ENCODE measurements around the gene SRRM3. TPM values are rescaled to one million over a fixed set of nuclear protein-coding genes. Genes with fewer than 3 reads are reported as not detected.
A peak's percentile ranks its signal among the peaks of the same experiment; 100 is the strongest.

Gene SRRM3
- total and polyA plus RNA-seq, 9 of the 15 experiments (the other 6 are each of a cell fraction or from before 2014, with no cell fraction given): 0.04 to 0.91 (median 0.46) TPM; not detected in 2

- no peak for TF ChIP-seq U2AF2 (optimal IDR thresholded peaks at IDR 0.05; ENCODE audit: low read depth, low read length)
- no peak for TF ChIP-seq ELF1 (tag; IDR thresholded peaks at IDR 0.05)
- TF ChIP-seq PPARD (CRISPR knock-in tag; IDR thresholded peaks at IDR 0.05): no peak
- no peak for TF ChIP-seq SMARCA4 (IDR thresholded peaks at IDR 0.05)
- TF ChIP-seq DDX20 (tag; IDR thresholded peaks at IDR 0.05; ENCODE audit: low read depth): no peak
- no peak for TF ChIP-seq NR0B1 (IDR thresholded peaks at IDR 0.05; ENCODE audit: partially characterized antibody)
- TF ChIP-seq GTF2A2 (tag; IDR thresholded peaks at IDR 0.05): no peak
- TF ChIP-seq ZNF263 (CRISPR knock-in tag; IDR thresholded peaks at IDR 0.05; ENCODE audit: borderline replicate concordance): no peak
- TF ChIP-seq RAD21 (CRISPR knock-in tag; conservative IDR thresholded peaks at IDR 0.05 in 1 of 2, IDR thresholded peaks at IDR 0.05 in 1 of 2): peak; percentile 37 to 76
- peak; percentile 66 for TF ChIP-seq STAG1 (CRISPR knock-in tag; IDR thresholded peaks at IDR 0.05; ENCODE audit: borderline replicate concordance)
- no peak for TF ChIP-seq PRMT5 (CRISPR knock-in tag; IDR thresholded peaks at IDR 0.05)
- no peak for TF ChIP-seq HDGF (IDR thresholded peaks at IDR 0.05)
- no peak for TF ChIP-seq OTX1 (CRISPR knock-in tag; IDR thresholded peaks at IDR 0.05)
- no peak for TF ChIP-seq KDM2B (CRISPR knock-in tag; IDR thresholded peaks at IDR 0.05)
- no peak for TF ChIP-seq HMG20B (CRISPR knock-in tag; IDR thresholded peaks at IDR 0.05)
- peak; percentile 98 for TF ChIP-seq ZNF436 (CRISPR knock-in tag; IDR thresholded peaks at IDR 0.05)
- TF ChIP-seq ATF6 (CRISPR knock-in tag; IDR thresholded peaks at IDR 0.05): no peak
- TF ChIP-seq DEAF1 (CRISPR knock-in tag; IDR thresholded peaks at IDR 0.05): peak; percentile 25; the same call in 1 of the 2 replicates
- no peak for TF ChIP-seq ZNF354B (CRISPR knock-in tag; IDR thresholded peaks at IDR 0.05)
- no peak for TF ChIP-seq ZKSCAN8 (CRISPR knock-in tag; IDR thresholded peaks at IDR 0.05)
These were observed 18.7 kb downstream of the SRRM3 start (continued) for GRCh38 chr7:76220185-76221057.

All from K562 (cell line).